HEK293T (cell line): ENCODE data around the gene RNF150.

Experiments
- SP1 ChIP-seq: fragments of 450-650 bp; IDR thresholded peaks from 2 replicates; pipeline ENCODE4 v1.6.1; 2017
- SUZ12 ChIP-seq: fragments of 450-650 bp; IDR thresholded peaks from 2 replicates; pipeline ENCODE4 v1.6.1; 2016; ENCODE audit warnings: mild to moderate bottlenecking

DNA sequence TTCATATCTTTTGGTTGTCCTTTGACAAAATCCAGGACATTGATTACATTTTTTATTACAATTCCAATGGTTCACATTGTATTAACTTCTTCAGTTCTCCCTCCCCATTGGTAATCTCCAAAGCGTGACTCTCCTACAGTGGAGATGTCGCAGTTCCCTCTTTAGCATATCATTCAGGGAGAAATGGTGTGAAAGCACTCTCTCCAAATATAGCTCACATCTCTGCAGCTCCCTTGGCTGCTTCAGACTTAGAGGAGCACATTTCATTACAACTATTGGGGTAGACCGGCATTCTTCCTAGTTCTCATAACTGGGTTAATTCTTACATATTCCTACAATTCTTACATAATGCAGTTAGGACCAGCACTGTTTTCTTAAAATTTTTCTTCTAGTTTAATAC lies 25.3 kb downstream of the RNF150 start:
- TF ChIP-seq SP1 (no peak), SUZ12 (no peak)
